ENCODE data around the gene VASP.

VASP gene

DNA sequence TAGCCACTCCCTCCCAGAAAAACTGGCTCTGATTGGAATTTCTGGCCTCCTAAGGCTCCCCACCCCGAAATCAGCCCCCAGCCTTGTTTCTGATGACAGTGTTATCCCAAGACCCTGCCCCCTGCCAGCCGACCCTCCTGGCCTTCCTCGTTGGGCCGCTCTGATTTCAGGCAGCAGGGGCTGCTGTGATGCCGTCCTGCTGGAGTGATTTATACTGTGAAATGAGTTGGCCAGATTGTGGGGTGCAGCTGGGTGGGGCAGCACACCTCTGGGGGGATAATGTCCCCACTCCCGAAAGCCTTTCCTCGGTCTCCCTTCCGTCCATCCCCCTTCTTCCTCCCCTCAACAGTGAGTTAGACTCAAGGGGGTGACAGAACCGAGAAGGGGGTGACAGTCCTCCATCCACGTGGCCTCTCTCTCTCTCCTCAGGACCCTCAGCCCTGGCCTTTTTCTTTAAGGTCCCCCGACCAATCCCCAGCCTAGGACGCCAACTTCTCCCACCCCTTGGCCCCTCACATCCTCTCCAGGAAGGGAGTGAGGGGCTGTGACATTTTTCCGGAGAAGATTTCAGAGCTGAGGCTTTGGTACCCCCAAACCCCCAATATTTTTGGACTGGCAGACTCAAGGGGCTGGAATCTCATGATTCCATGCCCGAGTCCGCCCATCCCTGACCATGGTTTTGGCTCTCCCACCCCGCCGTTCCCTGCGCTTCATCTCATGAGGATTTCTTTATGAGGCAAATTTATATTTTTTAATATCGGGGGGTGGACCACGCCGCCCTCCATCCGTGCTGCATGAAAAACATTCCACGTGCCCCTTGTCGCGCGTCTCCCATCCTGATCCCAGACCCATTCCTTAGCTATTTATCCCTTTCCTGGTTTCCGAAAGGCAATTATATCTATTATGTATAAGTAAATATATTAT is 33.3 kb upstream of the VASP start:
- DNase-seq = peak in 3 of 6 experiments; percentile 74 to 82 (median 82)

DNA sequence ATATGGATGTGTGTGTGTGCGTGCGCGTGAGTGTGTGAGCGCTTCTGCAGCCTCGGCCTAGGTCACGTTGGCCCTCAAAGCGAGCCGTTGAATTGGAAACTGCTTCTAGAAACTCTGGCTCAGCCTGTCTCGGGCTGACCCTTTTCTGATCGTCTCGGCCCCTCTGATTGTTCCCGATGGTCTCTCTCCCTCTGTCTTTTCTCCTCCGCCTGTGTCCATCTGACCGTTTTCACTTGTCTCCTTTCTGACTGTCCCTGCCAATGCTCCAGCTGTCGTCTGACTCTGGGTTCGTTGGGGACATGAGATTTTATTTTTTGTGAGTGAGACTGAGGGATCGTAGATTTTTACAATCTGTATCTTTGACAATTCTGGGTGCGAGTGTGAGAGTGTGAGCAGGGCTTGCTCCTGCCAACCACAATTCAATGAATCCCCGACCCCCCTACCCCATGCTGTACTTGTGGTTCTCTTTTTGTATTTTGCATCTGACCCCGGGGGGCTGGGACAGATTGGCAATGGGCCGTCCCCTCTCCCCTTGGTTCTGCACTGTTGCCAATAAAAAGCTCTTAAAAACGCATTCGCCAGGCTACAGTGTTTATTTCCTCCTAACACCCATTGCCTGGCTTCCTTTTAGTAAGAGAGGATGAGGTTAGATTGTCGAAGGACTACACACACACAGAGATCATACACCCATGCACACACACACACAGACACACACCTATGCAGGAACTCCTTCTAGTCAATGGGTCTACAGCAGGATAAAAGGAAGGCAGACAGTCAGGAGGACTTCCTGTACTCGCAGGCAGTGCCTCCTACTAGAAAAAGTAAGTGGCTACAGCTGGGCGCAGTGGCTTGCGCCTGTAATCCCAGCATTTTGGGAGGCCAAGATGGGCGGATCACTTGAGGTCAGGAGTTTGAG is 32.4 kb upstream of the VASP start:
- DNase-seq = peak in 3 of 6 experiments; percentile 73 to 82 (median 82)

DNA sequence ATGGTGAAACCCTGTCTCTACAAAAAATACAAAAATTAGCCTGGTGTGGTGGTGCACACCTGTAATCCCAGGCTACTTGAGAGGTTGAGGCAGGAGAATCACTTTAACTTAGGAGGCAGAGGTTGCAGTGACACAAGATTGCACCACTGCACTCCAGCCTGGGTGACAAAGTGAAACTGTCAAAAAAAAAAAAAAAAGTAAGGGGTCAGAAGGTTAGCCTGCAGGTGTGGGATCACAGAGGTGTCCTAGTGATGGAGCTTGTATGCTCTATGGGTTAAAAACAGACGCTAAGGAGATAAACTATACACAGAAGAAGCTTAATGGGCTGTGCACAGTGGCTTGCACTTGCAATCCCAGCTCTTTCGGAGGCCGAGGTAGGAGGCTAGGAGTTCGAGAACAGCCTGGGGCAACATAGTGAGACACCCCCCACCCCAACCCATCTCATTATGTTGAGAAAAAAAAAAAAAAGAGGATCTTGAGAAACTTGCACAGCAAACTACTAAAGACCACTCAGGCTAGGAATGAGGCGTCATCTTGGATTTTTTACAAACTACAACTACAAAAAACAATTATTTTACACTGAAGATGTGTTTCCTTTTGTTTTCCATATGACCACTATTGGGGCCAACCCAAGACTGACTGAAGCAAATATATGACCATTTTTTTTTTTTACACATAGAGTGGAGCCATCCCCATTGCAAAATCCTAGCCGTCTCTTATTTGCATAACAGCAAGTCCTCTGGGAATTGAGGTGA is 31.6 kb upstream of the VASP start:
- DNase-seq = peak in 3 of 6 experiments; percentile 32 to 61 (median 47)

DNA sequence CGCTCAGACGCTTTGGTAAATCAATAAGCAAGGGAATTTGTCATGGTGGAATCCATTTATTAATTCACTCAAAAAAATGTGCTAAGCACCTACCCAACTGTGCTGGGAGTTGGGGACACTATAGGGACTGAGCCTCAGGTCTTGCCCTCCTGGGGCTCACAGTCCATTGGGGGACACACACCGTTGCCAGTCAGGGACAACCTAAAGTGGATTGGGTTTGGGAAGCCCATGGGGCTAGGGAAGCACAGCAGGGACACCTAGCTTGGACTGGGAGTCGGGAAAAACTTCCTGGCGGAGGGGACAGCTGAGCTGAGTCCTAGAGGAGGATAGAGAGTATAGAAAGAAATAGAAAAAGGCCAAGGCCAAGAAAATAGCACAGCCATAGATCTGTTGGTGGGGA is 31.0 kb upstream of the VASP start:
- DNase-seq = peak in 3 of 6 experiments; percentile 25 to 36 (median 33)

DNA sequence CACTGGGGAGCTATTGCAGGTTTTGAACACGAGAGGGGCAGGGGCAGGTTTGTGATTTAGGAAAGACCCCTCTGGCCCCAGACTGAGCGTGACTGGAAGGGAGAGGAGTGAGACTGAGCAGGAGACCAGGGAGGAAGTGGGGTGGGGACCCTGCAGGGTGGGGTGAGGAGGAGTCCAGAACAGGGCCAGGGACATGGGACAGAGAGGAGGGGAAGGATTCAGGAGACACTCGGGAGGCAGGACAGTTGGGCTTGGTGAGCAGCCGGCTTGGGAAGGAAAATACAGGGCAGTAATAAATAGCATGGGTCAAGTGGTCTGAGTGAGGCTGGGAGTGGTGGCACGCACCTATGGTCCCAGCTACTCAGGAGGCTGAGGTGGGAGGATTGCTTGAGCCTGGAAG is 30.1 kb upstream of the VASP start:
- peak in 2 of 6 experiments; percentile 19 to 22 for DNase-seq

DNA sequence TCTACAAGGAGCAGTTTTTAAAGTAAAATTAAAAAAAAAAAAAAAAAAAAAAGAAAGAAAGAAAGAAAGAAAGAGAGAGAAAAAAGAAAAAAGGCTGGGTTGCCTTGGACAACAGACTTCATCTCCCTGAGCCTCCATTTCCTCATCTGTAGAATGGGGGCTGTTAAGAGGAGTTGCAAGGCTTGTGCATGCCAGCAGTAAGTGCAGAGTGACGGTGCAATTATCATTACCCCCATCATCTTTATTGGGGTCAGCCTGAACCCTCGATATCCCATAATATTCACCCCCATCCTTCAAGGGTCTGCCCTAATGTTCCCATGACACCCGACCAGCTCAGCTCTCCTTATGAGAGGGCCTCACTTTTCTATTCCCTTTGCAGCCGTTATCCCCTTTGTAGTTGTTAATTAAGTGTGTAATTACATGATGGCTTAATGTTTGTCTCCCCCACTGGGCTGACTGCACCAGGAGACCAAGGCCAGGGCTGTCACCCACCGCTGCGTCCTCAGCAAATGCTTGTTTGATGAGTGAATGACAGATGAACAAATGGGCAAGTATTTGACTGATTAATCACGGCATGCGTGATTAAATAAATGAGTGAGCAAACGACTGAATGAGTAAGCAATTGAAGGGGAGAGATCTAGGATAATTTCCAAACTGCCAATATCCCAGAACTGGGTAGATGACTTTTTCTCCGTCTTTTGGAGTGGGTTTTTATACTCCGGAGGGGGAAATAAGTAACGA is 29.4 kb upstream of the VASP start:
- DNase-seq = peak in 3 of 6 experiments; percentile 22 to 44 (median 33)

DNA sequence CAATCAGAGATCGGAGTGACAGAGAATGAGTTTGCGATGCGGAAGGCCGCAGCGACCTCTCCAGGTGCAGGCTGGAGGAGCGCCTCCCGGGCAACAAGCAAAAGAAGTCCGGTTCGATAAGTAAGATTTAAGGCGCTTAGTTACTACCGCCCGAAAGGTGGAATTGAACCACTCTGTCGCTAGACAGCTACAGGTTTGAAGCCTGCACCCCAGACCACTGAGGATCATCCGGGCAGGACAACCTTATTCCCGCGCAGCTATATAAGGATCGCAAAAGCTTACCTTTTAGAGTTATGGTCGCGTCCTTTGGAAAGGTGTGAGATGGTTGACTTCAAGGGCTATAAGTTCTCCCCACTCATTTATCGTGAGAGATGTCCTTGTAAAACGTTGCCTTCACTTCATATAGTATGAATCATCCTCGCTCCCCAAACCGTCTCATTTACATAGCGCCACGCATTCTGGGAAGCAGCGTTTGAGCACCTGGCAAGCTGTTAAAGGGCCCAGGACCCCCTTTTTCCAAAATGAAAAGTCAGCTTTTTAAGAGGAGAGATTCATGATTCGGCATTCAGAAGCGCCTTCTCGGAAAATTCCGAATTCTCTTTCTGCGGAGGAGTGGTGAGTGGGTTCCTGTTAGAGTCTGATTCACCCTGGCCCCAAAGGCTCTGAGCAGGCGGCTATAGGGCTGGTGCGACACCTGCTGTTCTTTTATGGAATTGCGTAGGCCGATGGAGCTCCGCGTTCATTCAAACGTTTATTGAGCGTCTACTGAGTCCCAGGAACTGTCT is 28.6 kb upstream of the VASP start:
- DNase-seq = peak; percentile 77 to 99 (median 90)

DNA sequence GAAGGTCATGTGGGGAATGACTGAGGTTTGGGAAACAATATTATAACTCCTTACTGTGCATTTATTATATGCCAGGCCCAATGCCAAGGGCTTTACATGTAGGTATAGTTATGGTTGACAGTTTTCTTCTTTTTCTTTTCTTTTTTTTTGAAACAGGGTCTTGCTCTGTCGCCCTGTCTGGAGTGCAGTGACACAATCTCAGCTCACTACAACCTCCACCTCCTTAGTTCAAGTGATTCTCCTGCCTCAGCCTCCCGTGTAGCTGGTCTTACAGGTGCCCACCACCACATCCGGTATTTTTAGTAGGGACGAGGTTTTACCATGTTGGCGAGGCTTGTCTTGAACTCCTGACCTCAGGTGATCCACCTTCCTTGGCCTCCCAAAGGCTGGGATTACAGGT is 24.2 kb upstream of the VASP start:
- no peak for DNase-seq

DNA sequence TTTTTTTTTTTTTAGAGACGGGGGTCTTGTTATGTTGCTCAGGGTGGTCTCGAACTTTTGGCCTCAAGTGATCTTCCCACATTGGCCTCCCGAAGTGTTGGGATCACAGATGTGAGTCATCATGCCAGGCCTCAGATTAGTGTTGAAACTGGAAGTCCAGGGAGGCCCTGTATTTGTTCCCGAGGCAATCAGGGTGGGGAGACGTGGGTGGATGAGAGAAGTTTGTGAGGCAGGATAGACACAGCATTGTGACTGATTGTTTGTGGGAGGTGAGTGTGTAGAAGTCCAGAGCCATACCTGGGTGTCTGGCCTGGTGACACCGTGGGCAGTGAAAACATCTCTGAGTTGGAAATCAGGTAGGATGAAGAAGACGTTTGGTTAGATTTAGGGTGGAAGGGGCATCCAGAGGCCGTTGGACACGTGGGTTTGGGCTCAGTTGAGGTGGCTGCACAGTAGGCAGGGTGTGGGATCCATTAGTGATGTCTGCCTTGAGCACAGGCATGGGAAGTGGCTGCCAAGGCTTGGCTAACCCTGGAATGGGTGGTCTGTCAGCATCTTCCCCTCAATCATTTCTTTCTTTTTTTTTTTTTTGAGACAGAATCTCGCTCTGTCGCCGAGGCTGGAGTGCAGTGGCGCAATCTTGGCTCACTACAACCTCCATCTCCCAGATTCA is 22.9 kb upstream of the VASP start:
- DNase-seq = no peak

DNA sequence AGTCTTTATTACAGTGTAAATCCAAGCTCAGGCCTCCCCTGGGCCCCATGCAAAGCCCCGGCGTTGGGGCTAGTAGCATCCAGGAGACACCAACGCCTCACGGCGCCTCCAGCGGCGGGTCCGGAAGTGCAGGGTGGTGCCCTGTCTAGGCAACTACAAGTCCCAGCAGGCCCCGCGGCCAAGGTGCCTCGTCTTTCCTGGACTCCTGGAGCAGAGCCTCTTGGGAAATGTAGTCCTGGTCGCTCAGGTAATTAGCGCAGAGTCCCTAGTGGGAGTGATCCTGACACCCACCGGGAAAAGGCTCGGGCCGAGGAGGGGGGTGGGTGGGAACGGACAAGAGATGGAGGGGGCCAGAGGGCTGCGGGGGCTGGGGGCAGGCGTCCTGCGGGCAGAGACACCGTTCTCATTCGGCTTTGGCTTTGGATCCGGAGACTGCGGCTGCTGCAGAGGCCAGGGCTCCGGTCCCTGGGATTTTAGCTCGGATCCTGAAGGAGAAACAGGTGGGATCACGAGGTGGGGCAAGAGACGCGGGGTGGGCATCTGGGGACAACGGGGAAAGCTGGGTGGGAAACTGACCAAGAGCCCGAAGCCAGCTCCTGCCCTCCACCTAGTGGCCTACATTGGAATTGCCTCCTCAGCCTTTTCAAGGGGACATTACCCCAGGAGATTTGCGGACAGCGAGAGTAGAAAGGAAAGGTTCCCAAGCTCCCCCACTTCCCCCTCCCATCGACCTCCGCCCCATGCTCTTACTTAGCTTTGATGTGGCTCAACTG is 21.8 kb upstream of the VASP start:
- peak; percentile 90 to 96 (median 94) for DNase-seq

DNA sequence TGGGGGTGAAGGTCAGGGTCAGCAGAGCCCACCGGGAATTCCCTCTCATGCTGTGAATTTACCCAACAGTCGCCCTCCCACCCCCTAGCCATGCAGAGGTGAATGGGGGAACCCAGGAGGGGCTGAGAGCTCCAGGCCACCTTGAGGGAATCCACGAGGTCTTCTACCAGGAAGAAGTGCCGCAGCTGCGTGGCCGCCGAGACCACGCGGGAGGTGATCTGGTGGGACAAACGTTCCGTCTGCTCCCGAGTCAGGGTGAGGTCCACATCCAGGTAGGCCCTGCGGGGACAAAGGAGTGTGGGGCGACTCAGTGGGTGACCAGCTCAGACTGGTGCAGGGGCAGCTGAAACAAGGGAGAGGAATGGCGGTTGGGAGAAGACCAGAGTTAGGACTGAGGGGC is 18.6 kb upstream of the VASP start:
- no peak for DNase-seq

DNA sequence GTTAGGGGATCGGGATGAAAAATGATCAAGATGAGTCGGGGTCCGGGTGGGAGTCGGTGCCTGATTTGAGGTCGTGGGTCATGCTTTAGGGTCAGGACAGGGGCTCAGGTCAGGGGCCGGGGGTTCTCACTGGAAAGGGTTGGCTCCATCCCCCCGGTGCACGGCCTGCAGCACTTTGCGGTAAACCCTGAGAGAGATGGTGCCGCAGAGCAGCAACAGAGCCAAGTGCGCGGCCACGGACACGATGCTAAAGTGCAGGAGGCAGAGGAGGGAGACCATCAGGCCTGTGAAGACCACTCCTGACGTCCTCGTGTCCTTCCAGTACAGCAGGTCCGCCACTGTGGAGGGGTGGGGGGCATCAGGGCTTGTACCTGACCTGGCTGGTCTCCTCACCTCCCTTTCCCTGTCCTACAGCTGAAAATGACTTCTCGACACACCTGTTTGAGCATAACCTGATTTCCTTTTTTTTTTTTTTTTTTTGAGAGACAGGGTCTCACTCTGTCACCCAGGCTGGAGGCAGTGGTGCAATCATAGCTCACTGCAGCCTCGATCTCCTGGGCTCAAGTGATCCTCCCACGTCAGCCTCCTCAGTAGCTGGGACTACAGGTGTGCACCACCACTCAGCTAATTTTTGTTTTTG is 17.9 kb upstream of the VASP start:
- DNase-seq = no peak

DNA sequence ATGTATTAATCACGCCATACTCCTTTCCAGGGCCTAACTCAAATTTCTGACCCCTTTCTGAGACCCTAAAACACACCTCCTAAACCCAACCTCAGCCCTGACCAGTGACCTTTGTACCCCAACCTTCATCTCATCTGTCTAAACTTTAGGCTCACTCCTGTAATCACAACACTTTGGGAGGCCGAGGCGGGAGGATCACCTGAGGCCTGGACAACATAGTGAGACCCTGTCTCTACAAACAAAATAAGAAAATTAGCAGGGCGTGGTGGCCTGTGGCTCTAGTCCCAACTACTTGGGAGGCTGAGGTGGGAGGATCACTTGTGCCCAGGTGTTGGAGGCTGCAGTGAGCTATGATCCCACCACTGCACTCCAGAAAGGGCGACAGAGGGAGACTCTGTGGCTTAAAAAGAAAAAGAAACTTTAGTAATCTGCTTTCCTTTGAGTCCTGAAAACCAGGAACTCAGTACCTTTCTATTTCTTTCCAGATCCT is 15.1 kb upstream of the VASP start:
- DNase-seq = no peak

DNA sequence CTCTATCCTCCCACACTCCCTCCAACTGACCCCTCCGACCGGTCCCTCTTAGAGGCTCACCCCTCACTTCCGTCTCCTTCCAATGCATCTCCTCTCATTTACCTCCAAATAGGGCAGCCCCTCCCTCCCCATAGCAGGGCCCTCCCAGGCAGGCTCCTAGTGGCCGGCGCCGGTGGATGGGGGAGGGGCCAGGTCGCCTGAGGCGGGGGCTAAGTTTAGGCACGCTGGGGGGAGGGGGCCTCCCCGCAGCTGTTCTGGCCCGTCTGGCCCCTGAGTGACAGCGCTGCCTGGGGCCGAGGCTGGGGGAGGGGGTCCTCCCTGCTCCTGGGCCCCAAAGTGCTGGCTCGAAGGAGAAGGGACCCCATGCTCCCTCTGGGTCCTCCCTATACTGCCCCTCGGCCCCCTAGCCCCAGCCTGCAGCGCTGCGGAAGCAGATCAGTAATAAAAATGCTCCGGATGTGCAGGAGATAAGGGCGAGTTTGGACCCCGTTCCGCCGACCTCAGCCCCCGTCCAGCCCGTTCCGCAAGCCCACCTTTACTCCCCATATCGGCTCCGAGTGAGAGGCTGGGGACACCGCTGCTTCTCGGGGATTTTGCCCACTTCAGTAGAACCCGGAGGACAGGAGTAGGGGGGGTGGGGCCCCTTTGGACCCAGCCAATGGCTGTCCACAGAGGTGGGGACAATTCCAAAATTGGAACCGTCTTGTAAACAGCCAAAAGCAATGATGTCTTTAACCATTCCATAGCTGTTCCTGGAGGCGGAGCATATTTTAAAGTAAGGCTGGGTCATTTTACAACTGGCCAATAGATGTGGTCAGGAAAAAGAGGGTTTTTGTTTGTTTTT is 14.4 kb upstream of the VASP start:
- DNase-seq = no peak

DNA sequence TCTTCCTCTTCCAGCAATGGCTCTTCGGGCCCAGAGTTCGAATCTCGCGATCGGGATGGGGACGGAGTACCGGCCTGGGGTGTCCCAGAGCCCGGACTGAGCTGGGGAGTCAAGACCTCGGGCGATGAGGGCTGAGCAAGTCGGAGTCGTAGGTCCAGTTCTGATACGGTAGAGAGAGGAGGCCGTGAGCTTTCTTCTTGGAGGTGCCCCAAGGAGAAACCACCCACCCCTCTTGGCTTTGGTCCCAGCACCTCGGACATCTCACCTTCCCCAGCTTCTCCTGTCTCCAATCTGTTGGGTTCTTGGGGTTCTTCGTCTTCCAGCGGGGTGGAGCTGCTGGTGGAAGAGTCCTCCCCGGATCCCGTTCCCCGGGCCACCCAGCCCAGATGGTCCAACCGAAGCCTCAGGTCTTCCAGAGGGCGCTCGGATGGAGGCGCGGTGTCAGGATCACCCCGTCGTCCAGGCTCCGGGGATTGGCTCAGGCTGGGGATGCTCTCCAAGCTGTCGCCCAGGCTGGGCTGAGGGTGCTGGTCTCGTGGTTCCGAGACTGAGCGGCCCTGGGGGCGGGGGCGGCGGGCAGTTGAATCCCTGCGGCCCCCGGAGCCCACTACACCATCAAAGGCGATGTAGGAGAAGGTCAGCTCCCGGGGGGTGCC is 12.9 kb upstream of the VASP start:
- DNase-seq = no peak

DNA sequence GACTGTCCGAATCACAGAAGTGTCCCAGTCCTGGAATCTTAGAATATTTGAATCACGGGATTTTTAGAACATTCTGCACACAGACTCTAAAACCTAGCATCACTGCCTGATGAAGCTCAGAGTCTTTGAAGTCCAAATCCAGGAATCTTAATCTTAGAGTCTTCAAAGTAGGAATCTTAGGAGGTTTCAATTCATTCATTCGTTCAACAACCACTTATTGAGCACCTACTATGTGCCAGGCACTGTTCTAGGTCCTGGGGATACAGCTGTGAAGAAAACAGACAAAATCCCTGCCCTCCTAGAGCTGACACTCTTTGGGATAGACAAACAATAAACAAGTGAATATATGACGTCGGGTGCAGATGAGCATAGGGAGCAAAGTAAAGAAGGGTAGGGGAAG is 12.1 kb upstream of the VASP start:
- DNase-seq = no peak

DNA sequence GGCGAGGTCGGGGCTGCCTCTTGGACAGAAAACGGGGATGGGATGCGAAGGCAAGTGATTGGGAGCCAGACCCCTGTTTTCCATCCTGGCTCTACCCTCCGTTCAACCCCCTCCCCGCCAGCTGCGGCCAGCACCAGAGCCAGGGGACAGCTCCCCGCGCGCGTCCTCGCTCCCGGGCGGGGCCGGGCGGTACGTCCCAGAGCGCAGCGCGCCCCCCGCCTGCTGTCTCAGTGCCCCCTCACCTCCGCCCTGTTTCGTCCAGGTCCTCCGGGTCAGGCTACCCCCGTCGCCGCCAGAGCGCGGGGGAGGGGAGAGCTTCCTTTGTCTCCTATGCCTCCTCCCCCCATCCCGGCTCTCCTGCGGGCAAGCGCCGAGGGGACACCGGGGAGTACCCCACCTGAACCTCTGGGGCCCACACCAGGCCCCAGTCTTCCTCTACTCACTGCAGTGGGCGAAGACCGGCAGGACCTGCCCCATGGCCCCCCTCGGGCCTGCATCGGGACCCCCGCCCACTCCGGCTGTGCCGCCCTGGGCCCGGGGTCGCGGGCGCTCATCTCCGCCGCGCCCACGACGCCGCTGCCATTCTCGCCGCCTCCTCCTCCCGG is 10.8 kb upstream of the VASP start:
- DNase-seq = peak; percentile 18 to 66 (median 40)

Data from stimulated activated naive CD4-positive, alpha-beta T cell (primary cell).